Stimulated activated CD4-positive, alpha-beta T cell treated with anti-CD3 and anti-CD28 coated beads, Interleukin-2, amount 100 ng/mL, for 24 hours (primary cell): ENCODE data around the gene MAGI3.
A peak's percentile ranks its signal among the peaks of the same experiment; 100 is the strongest.

ENCODE experiments used
- DNase-seq, 2 donors: peaks; one replicate each; pipeline ENCODE4 v3.0.0-alpha.2; 2020

Gene MAGI3

GRCh38 chr1:113389953-113390834 lies at the start of gene MAGI3:
MAGI3 (plus strand) TSS chr1:113390515; CDS start chr1:113391034, 519 bp downstream.
- peak; percentile 95 to 97 for DNase-seq

DNA sequence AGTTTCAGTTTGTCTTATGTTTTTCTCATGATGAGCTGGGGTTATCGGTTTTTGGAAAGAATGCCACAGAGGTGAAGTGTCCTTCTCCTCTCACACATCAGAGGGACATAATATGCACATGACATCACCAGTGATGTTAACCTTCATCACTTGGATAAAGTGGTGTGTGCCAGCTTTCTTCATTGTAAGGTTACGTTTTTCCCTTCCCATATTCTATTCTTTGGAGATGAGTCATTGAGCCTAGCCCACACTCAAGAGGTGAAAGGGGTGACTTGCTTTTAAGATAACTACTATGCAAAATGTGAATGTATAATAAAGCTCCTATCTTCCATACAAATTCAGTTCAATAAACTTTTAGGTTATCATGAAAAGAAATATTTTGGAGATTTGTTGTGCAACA lies 36.7 kb upstream of the MAGI3 start:
- no peak for DNase-seq

- DNase-seq: no peak
These were observed 26.4 kb upstream of the MAGI3 start for GRCh38 chr1:113363935-113364334.

GRCh38 chr1:113369040-113369439 lies 21.3 kb upstream of the MAGI3 start:
- DNase-seq: no peak

- no peak for DNase-seq
These were observed 20.6 kb upstream of the MAGI3 start for GRCh38 chr1:113369699-113370098.

- DNase-seq: no peak
These were observed 19.4 kb upstream of the MAGI3 start for GRCh38 chr1:113370868-113371267.

DNA sequence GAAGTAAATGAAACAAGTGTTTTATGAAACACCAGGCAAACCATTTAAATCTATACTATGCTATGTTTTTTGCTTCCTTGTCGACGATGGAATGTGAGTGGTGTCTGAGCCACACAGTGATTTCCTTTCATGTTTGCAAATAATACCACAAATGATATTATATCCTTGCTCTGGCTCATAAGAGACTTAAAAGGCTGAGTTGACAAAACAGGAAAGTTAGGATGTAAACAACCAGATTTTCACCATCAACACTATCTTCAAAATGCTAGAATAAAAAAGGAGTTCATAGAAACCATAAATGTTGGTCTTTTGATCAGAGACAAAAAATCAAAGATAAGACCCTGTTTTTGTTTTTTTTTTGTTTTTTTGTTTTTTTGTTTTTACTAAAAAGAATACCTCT lies 17.8 kb upstream of the MAGI3 start:
- DNase-seq: no peak

- DNase-seq: no peak
These were observed 16.7 kb upstream of the MAGI3 start for GRCh38 chr1:113373644-113374043.

DNA sequence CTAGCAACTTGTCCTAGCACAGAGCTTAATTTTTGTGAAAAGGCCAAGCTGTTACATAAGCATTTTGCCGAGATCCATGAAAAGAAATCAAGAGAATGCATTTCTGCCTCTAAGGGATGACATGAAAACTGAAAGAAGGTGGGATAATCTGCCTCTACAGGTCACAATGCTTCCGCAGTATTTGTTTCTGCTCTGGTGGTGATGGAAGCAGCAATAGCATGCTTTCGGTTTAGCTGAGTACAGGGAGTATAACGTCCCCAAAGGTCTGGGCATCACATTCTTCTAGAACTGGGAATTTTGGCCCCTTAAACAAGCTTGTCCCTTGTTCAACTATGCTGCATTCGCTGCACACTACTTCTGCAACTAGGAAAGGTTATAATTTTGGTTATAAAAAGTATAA lies 14.4 kb upstream of the MAGI3 start:
- DNase-seq: no peak

DNA sequence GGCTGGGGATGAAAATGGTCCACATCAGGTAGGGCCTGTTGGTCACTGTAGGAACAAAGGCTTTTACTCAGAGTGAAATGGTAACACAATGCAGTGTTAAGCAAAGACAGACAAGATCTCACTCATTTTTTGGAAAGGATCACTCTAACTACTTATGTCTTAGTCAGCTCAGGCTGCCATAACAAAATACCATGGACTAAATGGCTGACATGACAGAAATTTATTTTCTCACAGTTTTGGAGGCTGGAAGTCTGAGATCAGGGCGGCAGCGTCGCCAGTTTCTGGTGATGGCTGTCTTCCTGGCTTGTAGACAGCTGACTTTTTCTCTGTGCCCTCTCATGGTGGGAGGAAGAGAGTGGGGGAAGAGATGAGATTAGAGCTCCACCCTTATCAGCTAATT lies 10.2 kb upstream of the MAGI3 start:
- no peak for DNase-seq

- no peak for DNase-seq
These were observed 2.2 kb upstream of the MAGI3 start for GRCh38 chr1:113388017-113388620.

- DNase-seq: no peak
These were observed 1.5 kb upstream of the MAGI3 start for GRCh38 chr1:113388621-113389358.

GRCh38 chr1:113389359-113389952 lies 859 bp upstream of the MAGI3 start:
- DNase-seq: peak in 1 of 2 donors; percentile 18

DNA sequence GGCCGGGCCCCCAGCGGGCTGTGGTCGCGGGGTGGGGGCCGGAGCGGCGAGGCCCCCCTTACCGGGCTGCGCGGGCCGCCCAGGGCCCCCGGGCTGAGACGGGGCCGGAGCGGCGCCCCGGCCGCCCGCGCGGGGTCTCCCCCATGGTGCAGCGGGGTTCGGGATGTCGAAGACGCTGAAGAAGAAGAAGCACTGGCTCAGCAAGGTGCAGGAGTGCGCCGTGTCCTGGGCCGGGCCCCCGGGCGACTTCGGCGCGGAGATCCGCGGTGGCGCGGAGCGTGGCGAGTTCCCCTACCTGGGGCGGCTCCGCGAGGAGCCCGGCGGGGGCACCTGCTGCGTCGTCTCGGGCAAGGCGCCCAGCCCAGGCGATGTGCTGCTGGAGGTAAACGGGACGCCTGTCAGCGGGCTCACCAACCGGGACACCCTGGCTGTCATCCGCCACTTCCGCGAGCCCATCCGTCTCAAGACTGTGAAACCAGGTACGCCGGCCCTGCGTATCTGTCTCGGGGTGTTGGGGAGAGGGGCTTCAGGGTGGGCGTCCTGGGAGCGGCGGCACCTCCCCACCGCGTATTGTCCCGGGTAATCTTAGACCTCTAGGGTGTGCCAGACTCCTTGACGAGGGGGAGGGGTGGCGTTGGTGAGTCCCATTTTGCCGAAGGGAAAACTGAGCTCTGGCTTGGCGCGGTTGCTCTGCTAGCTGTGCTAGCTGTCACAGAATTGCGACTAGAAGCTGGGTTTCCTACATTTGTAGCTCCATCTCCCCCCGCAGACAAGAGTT lies 745 bp downstream of the MAGI3 start:
- peak; percentile 47 to 62 for DNase-seq

GRCh38 chr1:113391649-113392271 lies 1.4 kb downstream of the MAGI3 start:
- DNase-seq: peak in 1 of 2 donors; percentile 21

DNA sequence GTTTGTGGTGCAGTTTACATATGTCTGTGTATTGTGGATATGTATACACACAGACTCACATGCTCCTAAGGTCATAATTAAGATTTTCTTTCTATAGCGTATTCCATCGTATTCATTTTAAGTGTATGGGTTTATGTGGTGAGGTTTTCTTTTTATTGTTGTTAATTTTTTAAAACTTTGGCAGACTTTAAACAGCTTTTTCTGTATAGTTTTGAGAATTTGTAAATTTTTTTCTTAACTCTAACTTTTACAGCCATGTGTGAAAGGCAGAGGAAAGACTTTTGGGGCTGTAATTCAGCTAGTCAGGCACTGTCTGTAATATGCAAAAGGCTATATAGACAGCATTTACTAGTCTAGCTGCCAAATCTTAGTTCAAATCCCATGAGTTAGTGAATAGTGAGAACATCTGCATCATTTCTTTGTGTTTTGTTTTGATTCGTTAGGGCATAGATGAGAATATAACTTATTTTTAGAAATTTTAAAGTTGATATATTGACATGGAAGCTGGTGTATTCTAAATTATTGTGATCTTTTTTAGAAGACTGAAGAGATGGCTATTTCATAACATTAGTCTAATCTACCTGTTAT lies 2.3 kb downstream of the MAGI3 start:
- no peak for DNase-seq

- DNase-seq: no peak
These were observed 3.9 kb downstream of the MAGI3 start for GRCh38 chr1:113394043-113394862.

GRCh38 chr1:113394863-113395259 lies 4.5 kb downstream of the MAGI3 start:
- DNase-seq: no peak

GRCh38 chr1:113396102-113396501 lies 5.8 kb downstream of the MAGI3 start:
- no peak for DNase-seq

- DNase-seq: no peak
These were observed 6.3 kb downstream of the MAGI3 start for GRCh38 chr1:113396585-113396984.
